ENCODE results near the gene SORCS2.

SORCS2 gene

GRCh38 chr4:7309181-7309580 lies 116.8 kb downstream of the SORCS2 start:
- no peak for DNase-seq

- no peak for DNase-seq
These were observed 117.5 kb downstream of the SORCS2 start for GRCh38 chr4:7309636-7310390.

DNA sequence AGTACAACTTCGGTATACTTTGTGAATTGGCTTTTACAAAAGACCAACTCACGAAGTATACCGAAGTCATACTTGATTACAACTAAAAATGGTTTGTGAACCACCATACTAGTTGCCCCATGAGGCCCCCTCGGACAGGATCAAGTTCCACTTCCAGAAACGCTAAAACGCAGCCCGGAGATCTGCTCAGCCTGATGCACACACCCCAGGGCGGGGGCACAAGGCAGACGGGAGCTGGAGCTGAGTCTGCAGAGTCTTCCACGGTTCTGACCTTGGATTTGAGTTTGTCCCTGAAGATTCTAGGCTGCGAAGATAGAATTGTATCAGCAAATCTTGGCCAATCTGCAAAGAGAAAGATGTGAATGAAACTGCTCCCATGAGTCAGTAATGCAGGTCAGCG lies 118.1 kb downstream of the SORCS2 start:
- DNase-seq = no peak

- no peak for DNase-seq
These were observed 118.9 kb downstream of the SORCS2 start for GRCh38 chr4:7311205-7311604.

GRCh38 chr4:7312691-7313090 lies 120.4 kb downstream of the SORCS2 start:
- no peak for DNase-seq

- DNase-seq = no peak
These were observed 121.0 kb downstream of the SORCS2 start for GRCh38 chr4:7313347-7313811.

- no peak for DNase-seq
These were observed 121.7 kb downstream of the SORCS2 start for GRCh38 chr4:7313991-7314390.

DNA sequence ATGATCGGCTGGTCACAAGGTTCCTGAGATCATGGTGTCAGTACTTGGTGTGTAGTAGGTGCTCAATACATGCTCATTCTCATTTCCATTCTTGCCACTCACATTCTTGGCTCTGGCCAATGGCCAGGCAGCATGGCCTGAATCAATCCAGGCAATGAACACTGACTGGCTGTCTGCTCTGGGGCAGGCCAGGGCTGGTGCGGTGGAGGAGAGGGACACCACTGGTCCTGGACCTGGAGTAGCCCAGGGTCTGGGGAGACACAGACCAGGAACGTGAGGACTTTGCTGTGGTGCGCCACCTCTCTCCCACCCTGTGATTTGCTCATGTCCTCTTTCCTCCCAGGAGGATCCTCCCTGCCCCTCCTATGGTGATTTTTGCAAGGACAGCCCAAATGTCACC lies 122.9 kb downstream of the SORCS2 start:
- DNase-seq = no peak

DNA sequence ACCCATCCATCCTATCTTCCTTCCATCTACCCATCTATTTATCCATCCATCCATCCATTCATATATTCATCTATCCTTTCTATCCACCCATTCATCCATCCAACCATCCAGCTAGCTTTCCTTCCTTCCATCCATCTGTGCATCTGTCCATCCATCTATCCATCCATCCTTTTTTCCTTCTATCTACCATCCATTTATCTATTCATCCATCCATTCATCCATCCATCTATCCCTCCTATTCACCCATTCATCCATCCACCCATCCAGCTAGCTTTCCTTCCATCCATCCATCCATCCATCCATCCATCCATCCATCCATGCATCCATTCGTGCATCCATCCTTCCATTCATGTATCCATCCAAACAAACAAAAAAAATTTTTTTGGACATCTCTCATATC lies 123.6 kb downstream of the SORCS2 start:
- no peak for DNase-seq

- no peak for DNase-seq
These were observed 126.7 kb downstream of the SORCS2 start for GRCh38 chr4:7319024-7319423.

DNA sequence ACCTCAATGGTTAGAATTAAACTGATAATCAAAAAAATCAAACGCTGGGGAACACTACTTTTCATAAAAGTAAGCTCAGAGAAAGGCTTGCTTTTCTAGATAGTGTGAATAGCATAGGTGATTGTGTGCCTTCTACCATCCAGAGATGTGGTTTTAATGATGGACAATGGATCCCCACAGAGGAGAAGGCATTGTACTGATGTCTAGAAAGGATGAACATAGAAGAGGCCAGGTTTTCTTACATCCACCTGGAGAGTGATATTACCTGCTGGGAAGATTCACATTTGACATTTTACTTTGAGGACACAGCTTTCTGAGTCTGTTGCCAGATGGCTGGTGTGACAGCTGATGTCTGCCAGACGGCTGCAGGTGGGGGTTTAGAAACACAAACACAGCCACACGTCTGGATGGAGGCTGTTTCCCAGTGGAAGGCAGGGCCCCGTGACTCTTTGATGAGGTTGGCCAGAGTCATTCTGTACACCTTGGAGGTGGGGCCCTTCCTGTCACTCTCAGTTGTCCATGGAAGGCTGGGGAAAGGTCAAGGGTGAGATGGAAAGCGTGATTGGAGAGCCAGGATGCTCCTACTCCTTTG lies 128.0 kb downstream of the SORCS2 start:
- DNase-seq = peak; percentile 27

GRCh38 chr4:7322166-7322991 lies 130.0 kb downstream of the SORCS2 start:
- no peak for DNase-seq

DNA sequence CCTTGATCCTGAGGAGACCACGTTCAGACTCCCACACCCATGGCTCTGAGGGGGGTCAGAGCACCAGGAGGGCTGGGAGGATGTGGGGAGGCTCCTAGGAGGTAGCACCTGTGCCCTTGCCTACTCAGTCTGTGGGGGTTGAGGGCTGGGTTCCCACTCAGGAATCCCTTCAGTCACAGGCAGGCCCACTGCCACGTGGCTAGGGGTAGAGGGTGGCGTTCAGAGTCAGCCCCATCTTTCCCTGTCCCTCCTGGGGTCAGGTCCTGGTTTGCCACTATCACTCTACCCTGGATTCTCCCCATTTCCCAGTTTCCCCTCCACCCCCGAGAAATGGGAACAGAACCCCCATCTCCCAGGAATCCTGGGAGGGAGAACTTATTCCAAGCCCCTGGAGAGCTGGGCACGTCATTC lies 131.1 kb downstream of the SORCS2 start:
- DNase-seq = no peak

DNA sequence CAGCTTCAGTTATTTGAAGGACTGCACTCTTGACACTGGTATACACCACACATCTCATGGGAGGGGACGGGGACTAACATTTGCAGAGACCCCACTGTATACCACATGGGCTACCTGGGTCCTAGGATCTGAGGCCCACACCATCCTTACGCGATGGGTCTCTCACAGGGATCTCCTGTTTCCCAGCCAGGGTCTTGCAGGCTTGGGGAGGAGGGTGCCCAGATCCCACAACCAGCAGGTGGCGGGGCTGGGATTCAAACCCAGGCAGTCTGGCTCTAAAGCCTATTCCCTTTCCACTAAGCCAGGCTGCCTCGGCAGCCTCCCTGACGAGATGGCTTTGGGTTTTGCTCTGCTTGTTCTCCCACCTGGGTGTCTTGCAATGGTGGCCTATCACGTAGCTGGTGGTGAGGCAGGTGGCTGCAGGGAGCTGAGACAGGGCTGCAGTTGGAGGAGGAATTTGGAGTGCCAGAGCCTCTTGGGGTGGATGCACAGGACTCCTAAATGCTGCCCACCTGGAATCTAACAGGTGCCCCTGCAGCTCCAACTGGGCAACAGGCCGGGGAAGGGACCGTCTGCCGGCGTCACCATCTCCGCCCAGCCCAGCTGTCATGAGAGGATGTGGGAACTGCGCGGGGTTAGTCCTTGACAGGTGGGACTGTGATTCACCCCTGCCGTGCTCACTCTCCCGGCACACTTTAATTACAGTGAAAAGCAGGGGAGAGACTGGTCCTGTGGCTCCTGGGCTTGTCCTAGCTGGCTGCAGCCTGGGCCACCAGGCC lies 131.7 kb downstream of the SORCS2 start:
- peak; percentile 90 for DNase-seq

DNA sequence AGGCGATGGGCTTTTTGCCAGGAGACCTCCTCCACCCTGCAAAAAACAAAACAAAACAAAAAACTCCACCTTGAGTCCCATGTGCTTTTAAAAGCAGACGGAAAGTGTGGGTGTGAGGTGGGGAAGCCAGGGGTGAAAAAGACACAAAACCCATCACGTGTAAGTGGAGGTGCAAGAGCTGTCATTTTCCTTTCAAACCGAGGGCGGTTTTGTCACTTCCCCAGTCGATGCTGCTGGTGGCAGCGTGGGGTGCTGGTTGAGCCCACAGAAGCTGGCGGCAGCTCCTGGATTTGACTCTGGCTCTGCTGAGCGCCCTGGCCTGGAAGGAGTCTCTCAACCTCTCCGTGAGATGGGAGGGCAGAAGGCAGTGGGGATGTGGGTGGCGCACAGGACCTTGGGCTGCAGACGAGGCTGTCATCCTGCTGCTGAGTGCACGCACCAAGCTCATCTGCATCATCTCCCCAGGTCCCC lies 132.3 kb downstream of the SORCS2 start:
- DNase-seq = no peak

GRCh38 chr4:7325541-7325940 lies 133.2 kb downstream of the SORCS2 start:
- no peak for DNase-seq

DNA sequence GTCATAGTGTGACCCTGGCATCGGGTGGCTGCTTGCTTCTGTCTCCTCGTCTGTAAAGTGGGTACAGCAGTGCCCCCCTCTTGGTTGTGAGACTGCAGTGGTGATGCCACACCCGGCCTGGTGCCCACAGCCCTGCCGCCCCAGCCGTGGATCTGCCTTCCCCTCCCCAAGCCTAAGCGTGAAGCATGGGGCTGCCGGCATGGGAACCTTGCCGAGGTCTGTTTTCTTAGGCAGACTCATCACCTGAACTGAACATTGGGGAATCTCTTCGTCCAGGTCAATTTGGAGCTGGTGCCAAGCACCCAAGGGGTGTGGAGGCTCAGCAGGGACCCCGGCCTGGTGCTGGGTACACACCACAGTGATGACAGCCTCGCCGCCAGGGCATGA lies 134.0 kb downstream of the SORCS2 start:
- no peak for DNase-seq

DNA sequence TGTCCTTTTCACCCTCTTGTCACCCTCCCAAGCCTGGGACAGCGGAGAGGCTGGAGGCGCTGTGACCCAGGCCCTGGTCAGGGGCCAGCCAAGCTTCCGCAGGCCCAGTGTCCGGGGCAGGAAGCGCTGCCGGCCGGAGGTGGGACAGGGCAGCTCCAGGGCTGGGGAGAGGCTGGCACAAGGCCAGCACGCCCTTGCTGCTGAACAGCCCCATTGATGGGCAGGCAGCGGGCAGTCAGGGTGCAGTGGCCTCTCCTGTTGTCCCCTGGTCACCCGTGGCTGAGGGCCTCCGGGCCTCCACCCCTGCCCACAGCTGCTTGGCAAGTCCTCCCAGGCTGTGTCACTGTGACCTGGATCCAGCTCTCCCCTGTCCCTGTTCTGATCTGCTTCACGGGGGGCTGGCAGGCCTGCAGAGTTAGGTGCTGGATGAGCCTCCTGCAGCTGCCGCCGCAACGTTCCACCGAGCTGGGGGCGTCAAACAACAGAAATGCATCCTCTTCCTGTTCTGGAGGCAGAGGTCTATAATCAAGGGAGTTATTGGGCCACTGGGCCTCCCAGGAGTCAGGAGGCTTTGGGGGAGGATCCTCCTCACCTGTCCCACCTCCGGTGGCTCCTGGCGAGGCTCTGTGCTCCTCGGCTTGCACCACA lies 134.5 kb downstream of the SORCS2 start:
- DNase-seq = no peak

GRCh38 chr4:7327341-7327885 lies 135.1 kb downstream of the SORCS2 start:
- DNase-seq = no peak

- no peak for DNase-seq
These were observed 136.0 kb downstream of the SORCS2 start for GRCh38 chr4:7328162-7328912.

DNA sequence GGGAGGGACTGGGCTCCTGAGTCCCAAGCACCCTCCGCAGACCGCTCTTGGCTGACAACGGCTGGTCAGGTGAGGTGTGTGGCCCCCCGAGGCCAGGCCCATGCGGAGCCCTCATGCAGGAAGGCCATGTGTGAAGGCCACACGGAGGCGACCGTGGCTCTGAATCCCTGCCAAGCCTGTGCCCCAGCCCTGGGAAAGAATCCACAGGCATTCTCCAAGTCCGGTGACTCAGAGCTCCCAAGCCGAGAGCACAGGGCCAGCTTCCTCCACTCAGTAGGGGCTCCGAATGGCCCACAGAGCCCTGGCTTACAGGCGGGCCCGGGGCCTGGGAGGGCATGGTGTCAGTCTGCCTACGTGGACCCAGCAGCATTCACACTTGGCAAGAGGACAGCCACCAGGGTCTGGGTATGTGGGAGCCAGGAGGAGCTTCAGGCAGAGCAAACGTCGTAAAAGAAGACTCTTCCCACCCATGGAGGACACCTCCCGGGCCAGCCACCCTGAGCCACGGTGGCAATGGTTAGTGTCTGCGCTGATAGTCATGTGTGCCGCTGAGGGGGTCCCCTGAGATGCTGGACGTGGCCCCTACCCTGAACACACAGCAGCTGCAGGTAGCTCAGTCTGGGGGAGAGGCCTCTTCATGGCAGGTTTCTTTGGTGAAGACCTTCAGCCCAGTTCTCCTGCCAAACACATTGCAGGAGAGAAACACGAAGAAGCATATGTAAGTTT lies 136.7 kb downstream of the SORCS2 start:
- DNase-seq = no peak

Measured in NCI-H1694 treated with DMSO at 0.1 percent for 48 hours (cell line).